GM20000 (cell line): ENCODE results near the gene HBA1.
"Not testable (repeated sequence)": the region's sequence is repeated elsewhere in the genome, so short reads cannot be mapped to it uniquely, and the experiment has no call there.

Source experiments
- DNase-seq: peaks from one replicate; pipeline ENCODE4 v3.0.0; 2012; ENCODE audit warnings: low spot score
- TF ChIP-seq, protein P1 (sequence below): IDR thresholded peaks from 2 replicates; pipeline ENCODE4 v1.5.1; 2012; ENCODE audit warnings: mild to moderate bottlenecking, control low read depth; ENCODE audit errors: extremely low read depth, missing control alignments

HBA1 gene

DNA sequence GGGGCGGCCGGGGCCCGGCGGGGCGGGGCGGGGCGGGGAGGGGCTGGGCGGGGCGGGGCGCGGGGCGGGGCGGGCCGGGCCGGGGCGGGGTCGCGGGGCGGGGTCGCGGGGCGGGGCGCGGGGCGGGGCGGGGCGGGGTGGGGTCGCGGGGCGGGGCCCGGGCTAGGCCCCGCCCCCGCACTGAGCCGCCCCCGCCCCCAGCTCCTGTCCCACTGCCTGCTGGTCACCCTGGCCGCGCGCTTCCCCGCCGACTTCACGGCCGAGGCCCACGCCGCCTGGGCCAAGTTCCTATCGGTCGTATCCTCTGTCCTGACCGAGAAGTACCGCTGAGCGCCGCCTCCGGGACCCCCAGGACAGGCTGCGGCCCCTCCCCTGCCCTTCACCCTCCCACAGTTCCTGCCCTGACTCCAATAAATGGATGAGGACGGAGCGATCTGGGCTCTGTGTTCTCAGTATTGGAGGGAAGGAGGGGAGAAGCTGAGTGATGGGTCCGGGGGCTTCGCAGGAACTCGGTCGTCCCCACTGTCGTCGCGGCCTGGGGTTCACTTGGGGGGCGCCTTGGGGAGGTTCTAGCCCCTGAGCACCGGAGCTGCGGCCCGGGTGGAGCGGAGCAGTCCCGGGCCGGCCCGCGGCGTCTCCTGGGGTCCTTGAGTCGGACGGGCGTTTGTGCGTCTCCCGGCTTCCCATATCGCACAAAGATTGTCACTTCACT is 11.5 kb upstream of the HBA1 start:
- peak; percentile 81 for DNase-seq
- TF ChIP-seq, protein P1, sequence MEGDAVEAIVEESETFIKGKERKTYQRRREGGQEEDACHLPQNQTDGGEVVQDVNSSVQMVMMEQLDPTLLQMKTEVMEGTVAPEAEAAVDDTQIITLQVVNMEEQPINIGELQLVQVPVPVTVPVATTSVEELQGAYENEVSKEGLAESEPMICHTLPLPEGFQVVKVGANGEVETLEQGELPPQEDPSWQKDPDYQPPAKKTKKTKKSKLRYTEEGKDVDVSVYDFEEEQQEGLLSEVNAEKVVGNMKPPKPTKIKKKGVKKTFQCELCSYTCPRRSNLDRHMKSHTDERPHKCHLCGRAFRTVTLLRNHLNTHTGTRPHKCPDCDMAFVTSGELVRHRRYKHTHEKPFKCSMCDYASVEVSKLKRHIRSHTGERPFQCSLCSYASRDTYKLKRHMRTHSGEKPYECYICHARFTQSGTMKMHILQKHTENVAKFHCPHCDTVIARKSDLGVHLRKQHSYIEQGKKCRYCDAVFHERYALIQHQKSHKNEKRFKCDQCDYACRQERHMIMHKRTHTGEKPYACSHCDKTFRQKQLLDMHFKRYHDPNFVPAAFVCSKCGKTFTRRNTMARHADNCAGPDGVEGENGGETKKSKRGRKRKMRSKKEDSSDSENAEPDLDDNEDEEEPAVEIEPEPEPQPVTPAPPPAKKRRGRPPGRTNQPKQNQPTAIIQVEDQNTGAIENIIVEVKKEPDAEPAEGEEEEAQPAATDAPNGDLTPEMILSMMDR = no peak

DNA sequence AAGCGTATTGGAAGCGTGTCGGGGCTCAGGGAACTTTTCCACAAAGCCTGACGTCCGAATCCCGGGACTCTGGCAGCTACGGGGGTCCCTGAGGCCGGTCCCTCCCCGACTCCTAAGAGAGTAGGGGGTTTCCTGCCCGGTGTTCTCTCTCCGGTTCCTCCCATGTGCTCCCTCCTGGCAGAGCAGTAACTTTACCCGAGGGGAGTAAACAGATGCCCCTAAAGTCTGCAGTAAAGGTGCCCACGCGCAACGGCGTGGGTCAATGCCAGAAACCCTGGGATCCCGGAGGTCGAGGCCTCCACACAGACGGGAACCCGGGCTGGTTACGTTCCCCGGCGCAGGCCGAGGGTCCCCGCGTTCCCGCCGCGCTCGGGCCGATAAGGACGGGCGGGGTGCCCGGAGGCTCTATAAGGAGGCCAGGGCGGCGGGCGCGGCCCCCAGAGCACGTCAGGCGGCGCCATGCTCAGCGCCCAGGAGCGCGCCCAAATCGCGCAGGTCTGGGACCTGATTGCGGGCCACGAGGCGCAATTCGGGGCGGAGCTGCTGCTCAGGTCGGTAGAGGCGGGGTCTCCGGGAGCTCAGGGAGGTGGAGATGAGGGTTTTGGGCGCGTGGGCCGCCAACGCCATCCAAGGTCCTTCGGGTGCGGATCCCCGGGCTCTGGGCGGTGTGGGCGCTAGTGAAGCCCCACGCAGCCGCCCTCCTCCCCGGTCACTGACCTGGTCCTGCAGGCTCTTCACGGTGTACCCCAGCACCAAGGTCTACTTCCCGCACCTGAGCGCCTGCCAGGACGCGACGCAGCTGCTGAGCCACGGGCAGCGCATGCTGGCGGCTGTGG is 10.7 kb upstream of the HBA1 start, which contains the start of gene HBM:
Gene HBM, plus strand, starts transcription at position 440 of the 836 bp plus-strand sequence. Its CDS starts 20 bp downstream, at position 460.
- DNase-seq = peak; percentile 62
- TF ChIP-seq, protein P1 = no peak

DNA sequence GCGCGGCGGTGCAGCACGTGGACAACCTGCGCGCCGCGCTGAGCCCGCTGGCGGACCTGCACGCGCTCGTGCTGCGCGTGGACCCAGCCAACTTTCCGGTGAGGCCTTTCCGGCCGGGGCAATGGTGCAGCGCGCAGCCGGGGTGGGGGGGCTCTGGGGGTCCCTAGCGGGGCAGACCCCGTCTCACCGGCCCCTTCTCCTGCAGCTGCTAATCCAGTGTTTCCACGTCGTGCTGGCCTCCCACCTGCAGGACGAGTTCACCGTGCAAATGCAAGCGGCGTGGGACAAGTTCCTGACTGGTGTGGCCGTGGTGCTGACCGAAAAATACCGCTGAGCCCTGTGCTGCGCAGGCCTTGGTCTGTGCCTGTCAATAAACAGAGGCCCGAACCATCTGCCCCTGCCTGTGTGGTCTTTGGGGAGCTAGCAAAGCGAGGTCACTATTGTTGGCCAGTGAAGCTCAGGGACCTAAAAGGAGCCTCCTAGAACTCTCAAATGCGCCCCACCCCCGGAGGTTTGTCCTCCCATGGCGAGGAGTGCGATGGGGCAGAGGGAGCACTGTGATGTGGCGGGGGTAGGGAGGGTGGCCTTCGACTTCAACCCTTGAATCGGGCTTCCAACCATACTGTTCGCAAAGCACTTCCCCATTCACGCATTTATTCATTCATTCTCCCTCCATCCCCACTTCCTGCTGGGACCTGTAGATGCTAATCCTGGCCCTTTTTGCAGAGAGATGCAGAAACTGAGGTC is 9.9 kb upstream of the HBA1 start:
- peak; percentile 35 for DNase-seq
- TF ChIP-seq, protein P1 = no peak

DNA sequence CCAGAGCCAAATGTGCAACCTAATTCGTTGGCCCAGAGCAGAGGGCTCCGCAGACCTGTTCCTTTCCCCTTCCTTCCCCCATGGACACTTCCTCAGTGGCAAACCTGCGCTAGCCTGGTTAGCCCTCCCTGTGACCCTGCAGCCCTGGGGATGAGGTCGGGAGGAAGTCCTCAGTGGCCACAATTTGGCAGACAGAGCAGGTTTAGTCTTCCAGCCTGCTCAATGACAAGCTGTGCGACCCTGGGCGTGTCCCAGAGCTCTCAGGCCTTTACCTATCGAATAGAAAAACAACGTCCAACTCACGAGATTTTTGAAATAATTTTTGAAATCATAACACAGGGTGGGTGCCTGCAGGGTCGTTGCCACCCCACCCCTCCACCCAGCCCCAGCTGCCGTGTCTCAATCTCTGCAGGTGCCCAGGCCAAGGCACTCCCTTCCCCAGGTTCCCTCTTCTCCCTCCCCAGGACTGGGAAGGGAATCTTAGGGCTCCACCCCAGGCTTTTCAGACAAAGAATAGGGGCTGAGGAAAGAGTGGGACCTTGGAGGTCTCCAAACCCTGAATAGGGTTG is 9.3 kb upstream of the HBA1 start:
- no peak for DNase-seq
- TF ChIP-seq, protein P1 = no peak

DNA sequence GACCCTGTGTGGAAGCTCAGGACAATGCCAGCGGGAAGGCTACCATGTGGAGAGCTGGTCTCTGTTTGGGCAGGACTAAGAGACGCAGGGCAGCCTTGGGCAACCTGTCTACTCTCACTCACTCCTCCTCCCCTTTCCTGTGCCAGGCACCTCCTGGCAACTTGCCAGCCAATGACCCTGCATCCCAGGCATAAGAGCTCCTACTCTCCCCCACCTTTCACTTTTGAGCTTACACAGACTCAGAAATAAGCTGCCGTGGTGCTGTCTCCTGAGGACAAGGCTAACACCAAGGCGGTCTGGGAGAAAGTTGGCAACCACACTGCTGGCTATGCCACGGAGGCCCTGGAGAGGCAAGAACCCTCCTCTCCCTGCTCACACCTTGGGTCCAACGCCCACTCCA is 8.1 kb upstream of the HBA1 start:
- TF ChIP-seq, protein P1 = no peak
- DNase-seq = no peak

DNA sequence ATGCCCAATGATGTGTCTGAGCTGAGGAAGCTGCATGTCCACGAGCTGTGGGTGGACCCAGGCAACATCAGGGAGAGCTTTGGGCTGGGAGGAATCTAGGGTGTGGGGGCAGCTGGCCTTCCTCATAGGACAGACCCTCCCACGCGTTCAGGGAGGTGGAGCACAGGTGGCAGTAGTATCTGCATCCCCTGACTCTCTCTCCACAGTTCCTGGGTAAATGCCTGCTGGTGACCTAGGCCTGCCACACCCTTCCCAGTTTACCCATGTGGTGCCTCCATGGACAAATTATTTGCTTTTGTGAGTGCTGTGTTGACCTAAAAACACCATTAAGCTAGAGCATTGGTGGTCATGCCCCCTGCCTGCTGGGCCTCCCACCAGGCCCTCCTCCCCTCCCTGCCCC is 7.5 kb upstream of the HBA1 start:
- TF ChIP-seq, protein P1 = no peak
- DNase-seq = no peak

DNA sequence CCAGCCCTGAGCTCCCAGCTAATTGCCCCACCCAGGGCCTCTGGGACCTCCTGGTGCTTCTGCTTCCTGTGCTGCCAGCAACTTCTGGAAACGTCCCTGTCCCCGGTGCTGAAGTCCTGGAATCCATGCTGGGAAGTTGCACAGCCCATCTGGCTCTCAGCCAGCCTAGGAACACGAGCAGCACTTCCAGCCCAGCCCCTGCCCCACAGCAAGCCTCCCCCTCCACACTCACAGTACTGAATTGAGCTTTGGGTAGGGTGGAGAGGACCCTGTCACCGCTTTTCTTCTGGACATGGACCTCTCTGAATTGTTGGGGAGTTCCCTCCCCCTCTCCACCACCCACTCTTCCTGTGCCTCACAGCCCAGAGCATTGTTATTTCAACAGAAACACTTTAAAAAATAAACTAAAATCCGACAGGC is 6.4 kb upstream of the HBA1 start:
- DNase-seq = not testable (repeated sequence)
